Aorta (tissue), 5 donors: Measurements from ENCODE around the gene MCTP1. TPM values are rescaled to one million over a fixed set of nuclear protein-coding genes. Genes with fewer than 3 reads are reported as not detected.

Experiments
- ATAC-seq: fragments of 200-7000 bp; cut with Tn5 transposase; one replicate; pipeline ENCODE4 v1.9.1; 2022; ENCODE audit warnings: moderate library complexity; ENCODE audit not compliant: low FRiP score
- DNase-seq, 2 donors: peaks; one replicate each; pipeline ENCODE4 v3.0.0-alpha.2; 2020
- H3K27ac ChIP-seq, 2 donors: one replicate each; pipeline ENCODE4 v1.5.1; 2013; ENCODE audit warnings: low read length in 2 of 2, mild to moderate bottlenecking in 2 of 2, moderate library complexity in 2 of 2, control low read depth in 1 of 2, inconsistent platforms in 1 of 2, low read depth in 1 of 2
- H3K27me3 ChIP-seq, 2 donors: one replicate each; pipeline ENCODE4 v1.6.1; 2013; ENCODE audit warnings: control low read depth in 1 of 2, low read length in 1 of 2, mild to moderate bottlenecking in 1 of 2, moderate library complexity in 1 of 2; ENCODE audit not compliant: insufficient read depth in 2 of 2, control insufficient read depth in 1 of 2
- H3K36me3 ChIP-seq, 2 donors: one replicate each; pipeline ENCODE4 v1.6.1; 2013; ENCODE audit warnings: control low read depth in 1 of 2, low read length in 1 of 2, mild to moderate bottlenecking in 1 of 2; ENCODE audit not compliant: insufficient read depth in 2 of 2, control insufficient read depth in 1 of 2
- H3K4me1 ChIP-seq, 2 donors: one replicate each; pipeline ENCODE4 v1.6.1; 2013; ENCODE audit warnings: low read length in 2 of 2, control low read depth in 1 of 2, mild to moderate bottlenecking in 1 of 2, moderate library complexity in 1 of 2; ENCODE audit not compliant: insufficient read depth in 2 of 2, control insufficient read depth in 1 of 2
- H3K4me3 ChIP-seq, 2 donors: one replicate each; pipeline ENCODE4 v1.5.1; 2013; ENCODE audit warnings: low read length in 2 of 2, control low read depth in 1 of 2, mild to moderate bottlenecking in 1 of 2
- H3K9me3 ChIP-seq: one replicate; pipeline ENCODE4 v1.6.1; 2013; ENCODE audit warnings: mild to moderate bottlenecking, low read length; ENCODE audit not compliant: control insufficient read depth
- WGBS, 2 donors: extraction: QIAGEN DNeasy Blood & Tissue Kit; methylation state at CpG; one replicate each; pipeline ENCODE4 v1.1.7; 2013; 5-methylcytosine and 5-hydroxymethylcytosine counted together
- intact Hi-C, 2 donors: fragments of 100-400 bp; cut with DNase I; formaldehyde crosslinking; loops; one replicate each; pipeline versions ENCODE4 v1.14.2 to v1.15.0; 2022
- polyA plus RNA-seq, 2 donors: library from polyadenylated mRNA; stranded (reverse); fragments of 200-250 nt; gene quantifications; one replicate each; pipeline ENCODE4 v1.2.3, GENCODE V29; 2013
- total RNA-seq, 2 donors: library from RNA; stranded (reverse); fragmentation: NEBNext Ultra II Directional; extraction: Animal tissue kit (Norgen Biotek cat#: 25700); gene quantifications; one replicate each; pipeline ENCODE4 v1.2.1, GENCODE V29; 2021
- donor health status: healthy with polysubstance abuse.
- donor health status: Bipolar disorder and iron deficiency.
- donor health status: DM: no; HTN: no; CAD: no.
- donor health status: DM: no; HTN: no; CAD: no.
- donor health status: DM: yes; HTN: yes; CAD: no.

The MCTP1 gene
- total and polyA plus RNA-seq, 4 donors: 0.43 to 103 (median 17.2) TPM

GRCh38 chr5:94815313-94816039 lies 469.4 kb downstream of the MCTP1 start:
- Histone ChIP-seq H3K4me3 (no peak overlapping the region), H3K4me1 (no peaks in the 10 kb centered on the region), H3K27ac (no peak overlapping the region), H3K9me3 (no peaks in the 10 kb centered on the region), H3K36me3 (no peaks in the 10 kb centered on the region), H3K27me3 (no peaks in the 10 kb centered on the region)
- no peak for ATAC-seq
- DNase-seq: no peak
- intact Hi-C loops: no loop called here
- 55 to 58% methylated on average over 6 of the region's 6 CpGs for WGBS, 2 donors

- Histone ChIP-seq H3K4me3 (no peak overlapping the region), H3K9me3 (no peaks in the 10 kb centered on the region), H3K4me1 (no peaks in the 10 kb centered on the region), H3K27me3 (no peaks in the 10 kb centered on the region), H3K27ac (no peak overlapping the region), H3K36me3 (no peaks in the 10 kb centered on the region)
- no peak for DNase-seq
- WGBS, 2 donors: 71 to 74% methylated on average over 2 of the region's 2 CpGs
- ATAC-seq: no peak
- intact Hi-C loops: no loop called here
Measured at GRCh38 chr5:94812232-94812631, 472.7 kb downstream of the MCTP1 start.

GRCh38 chr5:94811331-94811730 lies 473.6 kb downstream of the MCTP1 start:
- Histone ChIP-seq H3K36me3 (no peaks in the 10 kb centered on the region), H3K27ac (no peak overlapping the region), H3K4me1 (no peaks in the 10 kb centered on the region), H3K4me3 (no peak overlapping the region), H3K27me3 (no peaks in the 10 kb centered on the region), H3K9me3 (no peaks in the 10 kb centered on the region)
- intact Hi-C loops: no loop called here
- no peak for ATAC-seq
- 66 to 70% methylated on average over 6 of the region's 6 CpGs for WGBS, 2 donors
- no peak for DNase-seq

GRCh38 chr5:94810877-94811276 lies 474.0 kb downstream of the MCTP1 start:
- Histone ChIP-seq H3K27me3 (no peaks in the 10 kb centered on the region), H3K27ac (no peak overlapping the region), H3K4me1 (no peaks in the 10 kb centered on the region), H3K36me3 (no peaks in the 10 kb centered on the region), H3K4me3 (no peak overlapping the region), H3K9me3 (no peaks in the 10 kb centered on the region)
- ATAC-seq (no peak), DNase-seq (no peak)
- intact Hi-C loops: no loop called here
- 85 to 90% methylated on average over 2 of the region's 2 CpGs for WGBS, 2 donors

- DNase-seq (no peak), ATAC-seq (no peak)
- H3K9me3 ChIP-seq: no peaks in the 10 kb centered on the region
- H3K4me1 ChIP-seq: no peaks in the 10 kb centered on the region
- no peaks in the 10 kb centered on the region for H3K27me3 ChIP-seq
- no peak overlapping the region for H3K4me3 ChIP-seq
- no peaks in the 10 kb centered on the region for H3K36me3 ChIP-seq
- H3K27ac ChIP-seq: no peak overlapping the region
- intact Hi-C loops: no loop called here
Measured at GRCh38 chr5:94810281-94810680, 474.6 kb downstream of the MCTP1 start.

- intact Hi-C loops: no loop called here
- no peaks in the 10 kb centered on the region for H3K9me3 ChIP-seq
- DNase-seq (no peak), ATAC-seq (no peak)
- no peaks in the 10 kb centered on the region for H3K36me3 ChIP-seq
- no peaks in the 10 kb centered on the region for H3K27me3 ChIP-seq
- H3K27ac ChIP-seq: no peak overlapping the region
- no peaks in the 10 kb centered on the region for H3K4me1 ChIP-seq
- no peak overlapping the region for H3K4me3 ChIP-seq
Measured at GRCh38 chr5:94808497-94808896, 476.4 kb downstream of the MCTP1 start.

GRCh38 chr5:94807985-94808384 lies 476.9 kb downstream of the MCTP1 start:
- ATAC-seq (no peak), DNase-seq (no peak)
- H3K27ac ChIP-seq: no peak overlapping the region
- no peaks in the 10 kb centered on the region for H3K36me3 ChIP-seq
- H3K9me3 ChIP-seq: no peaks in the 10 kb centered on the region
- intact Hi-C loops: no loop called here
- no peaks in the 10 kb centered on the region for H3K27me3 ChIP-seq
- no peaks in the 10 kb centered on the region for H3K4me1 ChIP-seq
- H3K4me3 ChIP-seq: no peak overlapping the region
- WGBS, 2 donors: 92 to 94% methylated on average over 1 of the region's 1 CpG

GRCh38 chr5:94802450-94802849 lies 482.4 kb downstream of the MCTP1 start:
- Histone ChIP-seq H3K27me3 (no peaks in the 10 kb centered on the region), H3K9me3 (no peaks in the 10 kb centered on the region)
- 60 to 76% methylated on average over 2 of the region's 2 CpGs for WGBS, 2 donors

GRCh38 chr5:94796586-94796985 lies 488.3 kb downstream of the MCTP1 start:
- H3K9me3 ChIP-seq: no peaks in the 10 kb centered on the region
- no peaks in the 10 kb centered on the region for H3K27me3 ChIP-seq
- no peak overlapping the region for H3K4me3 ChIP-seq
- no peak for ATAC-seq
- WGBS, 2 donors: 70 to 72% methylated on average over 3 of the region's 3 CpGs
- DNase-seq: no peak
- no peak overlapping the region for H3K27ac ChIP-seq
- H3K36me3 ChIP-seq: no peaks in the 10 kb centered on the region
- no peaks in the 10 kb centered on the region for H3K4me1 ChIP-seq
- intact Hi-C loops: no loop called here

More at GRCh38 chr5:94802450-94802849, 482.4 kb downstream of the MCTP1 start:
- DNase-seq (no peak), ATAC-seq (no peak)
- intact Hi-C loops: no loop called here
- H3K27ac ChIP-seq: no peak overlapping the region
- H3K36me3 ChIP-seq: no peaks in the 10 kb centered on the region
- no peaks in the 10 kb centered on the region for H3K4me1 ChIP-seq
- no peak overlapping the region for H3K4me3 ChIP-seq
